HG02588 (cell line): ENCODE measurements around the gene SEC22A.

ENCODE experiments used
- ATAC-seq: cut with Tn5 transposase; IDR thresholded peaks from one replicate; pipeline ENCODE4 v1.9.1; 2021; ENCODE audit warnings: mild to moderate bottlenecking, moderate library complexity; ENCODE audit not compliant: unreplicated experiment

Gene SEC22A

DNA sequence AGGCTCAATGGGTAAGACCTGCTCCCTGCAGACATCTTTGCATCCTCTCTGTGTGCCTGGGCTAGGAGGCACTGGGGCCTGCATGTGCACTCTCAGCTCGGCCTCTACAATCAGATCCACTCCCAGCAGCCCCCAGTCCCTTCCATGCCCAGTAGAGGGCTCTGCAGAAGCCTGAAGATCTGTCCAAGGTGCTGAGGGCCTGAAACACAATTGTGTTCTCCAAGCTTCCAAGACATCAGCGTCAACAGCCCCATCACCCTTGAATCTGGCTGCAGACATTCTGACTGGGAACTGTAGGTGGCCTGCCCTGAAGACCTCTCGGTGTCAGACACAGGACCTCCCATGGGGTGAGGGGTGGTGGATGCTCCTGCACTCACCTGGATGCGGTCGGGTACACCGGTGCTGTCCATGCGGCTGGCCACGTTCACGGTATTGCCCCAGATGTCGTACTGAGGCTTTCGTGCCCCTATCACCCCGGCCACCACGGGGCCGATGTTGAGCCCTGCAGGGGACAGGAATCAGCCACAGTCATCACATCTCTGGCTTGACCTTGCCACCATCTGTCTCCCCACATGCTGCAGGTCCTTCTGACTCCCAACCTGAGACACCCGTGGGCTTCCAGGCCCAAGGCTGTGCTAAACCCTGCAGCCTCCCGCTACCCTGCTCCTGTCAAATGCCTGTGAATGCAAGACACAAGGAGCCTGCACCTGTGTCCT, 84.7 kb downstream of the SEC22A start:
- no peak for ATAC-seq

- ATAC-seq, result no peak
Measured at GRCh38 chr3:123287051-123287961, 85.6 kb downstream of the SEC22A start.

GRCh38 chr3:123287962-123288302, 86.2 kb downstream of the SEC22A start:
- ATAC-seq, result no peak

GRCh38 chr3:123289391-123290106, 87.8 kb downstream of the SEC22A start:
- ATAC-seq, result no peak

DNA sequence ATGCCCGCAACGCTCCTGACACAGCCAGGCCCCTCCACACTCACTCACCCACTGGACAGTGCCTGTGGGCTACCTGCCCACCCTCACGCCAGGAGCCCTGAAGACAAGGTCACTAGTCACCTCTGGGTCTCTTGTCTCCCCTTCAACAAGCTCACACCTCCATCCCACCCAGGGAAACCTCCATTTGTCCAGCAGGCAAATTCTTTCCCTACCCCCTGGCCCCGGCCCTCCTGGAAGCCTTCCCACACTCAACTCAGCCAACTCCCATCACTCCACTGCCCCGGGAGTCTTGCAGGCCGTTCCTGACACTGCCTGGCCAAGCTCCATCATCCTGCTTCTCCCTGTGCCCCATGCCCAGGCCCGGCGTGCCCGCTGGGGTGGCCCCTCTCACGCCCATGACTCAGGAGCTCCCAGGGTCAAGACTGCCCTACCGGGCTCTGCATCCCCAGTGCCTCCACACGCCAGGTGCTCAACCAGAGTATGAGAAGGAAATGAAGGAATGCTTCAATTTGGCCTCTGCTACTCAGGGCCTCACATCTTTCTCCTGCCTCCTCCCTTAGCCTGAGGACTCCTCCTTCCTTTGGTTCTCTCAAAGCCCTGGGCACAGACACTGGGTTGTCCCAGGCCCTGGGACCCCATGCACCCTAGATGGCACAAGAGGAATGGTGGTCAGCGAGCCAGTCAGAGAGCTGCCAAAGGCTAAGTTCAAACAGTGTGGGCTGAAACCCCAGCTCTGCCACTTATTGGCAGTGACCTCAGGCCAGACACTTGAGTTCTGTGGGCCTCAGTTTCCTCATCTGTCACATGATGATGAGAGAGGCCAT, 88.6 kb downstream of the SEC22A start:
- ATAC-seq, result no peak

GRCh38 chr3:123290962-123291361, 89.2 kb downstream of the SEC22A start:
- ATAC-seq, result no peak

DNA sequence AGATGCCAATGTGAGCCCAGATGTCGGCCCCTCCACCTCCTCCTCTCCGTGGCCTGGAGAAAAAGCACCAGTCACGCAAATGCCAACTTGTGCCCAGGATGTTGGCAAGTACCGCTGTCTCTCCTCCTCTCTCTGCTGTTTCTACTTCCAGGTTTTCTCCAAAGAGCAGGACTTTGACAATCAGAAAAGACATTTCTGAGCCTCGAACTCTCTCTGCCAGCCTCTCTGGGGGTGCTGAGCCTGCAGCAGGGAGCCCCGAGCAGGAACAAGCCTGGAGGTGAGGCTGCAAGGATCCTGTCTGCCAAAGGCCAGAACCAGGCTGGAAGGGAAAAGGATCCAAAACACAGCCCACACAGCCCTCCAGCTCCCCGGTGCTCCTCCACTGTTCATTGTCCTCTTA, 89.7 kb downstream of the SEC22A start:
- ATAC-seq, result no peak

DNA sequence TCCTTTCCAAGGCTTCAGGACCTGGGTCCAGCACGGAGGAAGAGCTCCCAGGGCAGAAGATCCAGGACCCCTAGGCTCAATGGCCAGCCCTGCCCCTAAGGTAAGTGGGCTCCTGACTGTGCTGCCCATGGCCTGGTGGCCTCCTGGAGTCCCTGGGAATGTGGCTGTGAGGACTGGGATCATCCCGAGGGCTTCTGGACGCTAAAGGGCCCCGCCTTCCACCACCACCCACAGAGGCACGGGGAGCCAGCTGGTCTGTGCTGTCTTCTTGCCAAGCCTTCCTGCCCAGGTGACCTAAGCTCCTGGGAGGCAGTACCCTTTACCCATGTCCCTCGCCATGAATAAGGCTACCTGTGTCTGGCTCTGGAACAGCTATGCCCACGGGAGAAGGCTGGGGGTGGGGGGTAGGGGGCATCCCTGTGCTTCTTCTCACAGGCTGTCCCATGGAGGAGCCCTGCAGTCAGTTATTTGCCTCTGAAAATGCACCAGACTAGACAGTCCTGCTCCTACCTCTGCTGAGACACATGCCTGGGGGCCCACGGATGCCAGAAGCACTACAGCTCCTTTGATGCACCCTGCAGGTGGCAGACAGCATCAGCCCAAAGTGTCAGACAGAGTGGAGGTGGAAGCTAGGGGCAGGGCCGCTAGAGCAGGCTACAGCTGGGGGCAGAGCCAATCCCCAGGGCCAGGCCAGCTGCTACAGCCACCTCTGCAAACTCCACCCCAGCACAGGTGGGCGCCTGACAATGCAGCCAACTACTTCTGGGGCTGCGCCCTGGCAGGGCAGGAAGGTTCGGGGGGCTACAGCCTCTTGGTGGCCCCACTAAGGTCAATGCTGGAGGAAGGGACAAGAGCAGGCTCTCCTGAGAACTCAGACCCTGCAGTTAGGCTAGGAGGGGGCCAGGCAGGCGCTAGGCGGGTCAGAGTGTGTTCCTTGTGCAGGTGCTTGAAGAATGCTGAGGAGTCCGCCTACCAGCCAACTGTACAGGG, 90.9 kb downstream of the SEC22A start:
- no peak for ATAC-seq

GRCh38 chr3:123294296-123294938, 92.7 kb downstream of the SEC22A start:
- no peak for ATAC-seq

- ATAC-seq, result no peak
Measured at GRCh38 chr3:123295171-123295900, 93.6 kb downstream of the SEC22A start.

DNA sequence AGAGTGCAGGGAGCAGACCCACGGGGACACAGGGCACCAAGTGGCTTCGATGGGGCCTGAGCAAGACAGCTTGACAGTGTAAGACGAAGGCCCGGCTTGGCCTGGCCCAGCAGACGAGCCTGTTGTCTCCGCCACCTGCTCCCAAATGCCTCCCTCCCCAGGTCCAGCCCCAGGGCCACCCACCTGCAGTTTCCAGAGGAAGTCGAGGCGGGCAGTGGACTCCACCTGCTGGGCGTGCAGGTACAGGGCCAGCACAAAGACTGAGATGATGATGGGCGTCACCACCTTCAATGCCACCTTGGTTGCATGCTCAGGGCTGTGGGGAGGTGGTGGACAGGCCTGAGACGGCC, 94.1 kb downstream of the SEC22A start:
- ATAC-seq, result no peak

DNA sequence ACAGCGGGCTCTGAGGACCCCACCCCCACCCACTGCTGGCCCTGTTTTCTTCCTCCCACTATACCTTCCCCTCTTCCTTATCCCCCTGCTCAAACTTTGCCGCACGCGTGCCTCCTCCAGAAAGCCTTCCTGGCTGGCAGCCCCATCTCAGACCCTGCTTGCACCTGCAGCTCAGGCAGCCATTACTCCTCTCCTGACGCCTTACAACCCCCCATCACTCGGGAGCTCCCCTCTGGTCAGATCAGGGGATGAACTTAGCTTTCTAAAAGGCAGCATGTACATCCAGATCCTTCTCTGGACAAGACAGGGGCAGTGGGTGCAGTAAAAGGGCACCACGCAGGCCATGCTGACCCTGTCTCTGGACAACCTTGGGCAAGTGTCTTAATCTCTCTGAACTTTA, 94.5 kb downstream of the SEC22A start:
- no peak for ATAC-seq

- no peak for ATAC-seq
Measured at GRCh38 chr3:123296836-123297626, 95.3 kb downstream of the SEC22A start.

- no peak for ATAC-seq
Measured at GRCh38 chr3:123297627-123297899, 95.8 kb downstream of the SEC22A start.

- no peak for ATAC-seq
Measured at GRCh38 chr3:123298903-123299302, 97.2 kb downstream of the SEC22A start.

DNA sequence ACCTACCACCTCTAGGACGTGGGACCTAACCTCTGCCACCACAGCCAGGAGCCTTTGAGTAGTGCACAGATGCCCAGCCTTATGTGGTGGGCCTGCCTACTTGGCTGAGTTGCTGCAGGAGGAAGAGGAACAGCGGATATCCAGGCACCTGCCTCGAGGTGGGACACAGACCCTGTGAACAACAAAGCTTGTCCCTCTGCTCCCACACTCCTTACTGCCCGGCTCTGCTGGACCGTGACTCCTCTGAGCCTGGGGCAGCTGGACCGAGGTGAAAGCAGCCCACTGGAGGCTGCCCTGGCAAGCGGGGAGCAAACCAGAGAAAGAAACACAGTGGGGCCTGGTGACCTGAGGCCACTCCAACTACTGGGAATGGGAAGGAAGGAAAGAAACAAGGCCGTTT, 97.8 kb downstream of the SEC22A start:
- no peak for ATAC-seq

GRCh38 chr3:123300056-123300455, 98.3 kb downstream of the SEC22A start:
- ATAC-seq, result no peak

- ATAC-seq, result no peak
Measured at GRCh38 chr3:123300583-123300982, 98.8 kb downstream of the SEC22A start.
